ENCODE measurements around the gene MSI2. TPM values are rescaled to one million over a fixed set of nuclear protein-coding genes. Genes with fewer than 3 reads are reported as not detected.

MSI2 gene
- total and polyA plus RNA-seq, 12 donors: 32.6 to 411 (median 148) TPM

- Histone ChIP-seq H3K27me3 (no peaks in the 10 kb centered on the region), H3K9me3 (replicated peaks in 1 of 3) (no peaks in the 10 kb centered on the region), H3K4me1 (replicated peaks in 1 of 2) (peaks cover 19 to 45% of the 10 kb centered on the region in 2 donors), H3K36me3 (replicated peaks in 1 of 2) (no peaks in the 10 kb centered on the region), H3K27ac (peak overlapping the region in 2 of 5 donors; percentile 45 to 46), H3K4me3 (no peak overlapping the region)
- no peak for DNase-seq
- WGBS, 4 donors: 95 to 99% (median 97%) methylated on average over 4 of the region's 4 CpGs
- TF ChIP-seq POLR2A (IDR thresholded peaks at IDR 0.05): no peak
- no peak for TF ChIP-seq CTCF (IDR thresholded peaks at IDR 0.05)
- intact Hi-C loops (cut with DNase I): no loop called here
These were observed 245.7 kb downstream of the MSI2 start for GRCh38 chr17:57502022-57502421.

- no peaks in the 10 kb centered on the region for H3K36me3 ChIP-seq (replicated peaks in 1 of 2)
- intact Hi-C loops (cut with DNase I): no loop called here
- peak overlapping the region in 2 of 5 donors; percentile 6 to 40 for H3K27ac ChIP-seq
- DNase-seq: no peak
- WGBS, 4 donors: 13 to 35% (median 25%) methylated on average over 2 of the region's 2 CpGs
- no peaks in the 10 kb centered on the region for H3K9me3 ChIP-seq (replicated peaks in 1 of 3)
- TF ChIP-seq CTCF (IDR thresholded peaks at IDR 0.05) (no peak), POLR2A (IDR thresholded peaks at IDR 0.05) (no peak)
- H3K4me1 ChIP-seq (replicated peaks in 1 of 2): peaks cover 24 to 44% of the 10 kb centered on the region in 2 donors
- H3K27me3 ChIP-seq: no peaks in the 10 kb centered on the region
- H3K4me3 ChIP-seq: no peak overlapping the region
These were observed 246.5 kb downstream of the MSI2 start for GRCh38 chr17:57502811-57503241.

GRCh38 chr17:57504208-57504607 lies 247.9 kb downstream of the MSI2 start:
- TF ChIP-seq CTCF (IDR thresholded peaks at IDR 0.05) (no peak), POLR2A (IDR thresholded peaks at IDR 0.05) (no peak)
- H3K9me3 ChIP-seq (replicated peaks in 1 of 3): no peaks in the 10 kb centered on the region
- H3K36me3 ChIP-seq (replicated peaks in 1 of 2): no peaks in the 10 kb centered on the region
- DNase-seq: no peak
- H3K4me3 ChIP-seq: no peak overlapping the region
- peak overlapping the region in 1 of 5 donors; percentile 29 for H3K27ac ChIP-seq
- intact Hi-C loops (cut with DNase I): no loop called here
- no peaks in the 10 kb centered on the region for H3K27me3 ChIP-seq
- WGBS, 4 donors: 92 to 97% (median 94%) methylated on average over 8 of the region's 8 CpGs
- peaks cover 26 to 54% of the 10 kb centered on the region in 2 donors for H3K4me1 ChIP-seq (replicated peaks in 1 of 2)

GRCh38 chr17:57505841-57506773 lies 249.8 kb downstream of the MSI2 start:
- H3K27me3 ChIP-seq: no peaks in the 10 kb centered on the region
- H3K4me3 ChIP-seq: no peak overlapping the region
- WGBS, 4 donors: 65 to 81% (median 69%) methylated on average over 16 to 21 of the region's 21 CpGs
- H3K36me3 ChIP-seq (replicated peaks in 1 of 2): no peaks in the 10 kb centered on the region
- no peak for DNase-seq
- peak overlapping the region; percentile 0 to 81 (median 60) for H3K27ac ChIP-seq
- intact Hi-C loops (cut with DNase I): no loop called here
- peaks cover 26 to 51% of the 10 kb centered on the region in 2 donors for H3K4me1 ChIP-seq (replicated peaks in 1 of 2)
- no peaks in the 10 kb centered on the region for H3K9me3 ChIP-seq (replicated peaks in 1 of 3)
- TF ChIP-seq POLR2A (IDR thresholded peaks at IDR 0.05): no peak
- TF ChIP-seq CTCF (IDR thresholded peaks at IDR 0.05): no peak

Data from adrenal gland (tissue), 12 donors.